GM18951 (cell line): ENCODE results near the gene GOLGA6A.
"Not testable (repeated sequence)": the region's sequence is repeated elsewhere in the genome, so short reads cannot be mapped to it uniquely, and the experiment has no call there.

Experiments used
- POLR2A ChIP-seq: IDR thresholded peaks from 4 replicates; pipeline ENCODE4 v1.6.1; 2011; ENCODE audit warnings: mild to moderate bottlenecking; ENCODE audit not compliant: insufficient read length, insufficient read depth; ENCODE audit errors: extremely low read depth
- in situ Hi-C: fragments of 300-500 bp; cut with MboI; formaldehyde crosslinking; loops from one replicate; pipeline ENCODE4 v1.12.0; 2022; ENCODE audit warnings: low sequenced_read_pairs, mixed read lengths, inconsistent platforms; ENCODE audit not compliant: unreplicated experiment

Gene GOLGA6A

DNA sequence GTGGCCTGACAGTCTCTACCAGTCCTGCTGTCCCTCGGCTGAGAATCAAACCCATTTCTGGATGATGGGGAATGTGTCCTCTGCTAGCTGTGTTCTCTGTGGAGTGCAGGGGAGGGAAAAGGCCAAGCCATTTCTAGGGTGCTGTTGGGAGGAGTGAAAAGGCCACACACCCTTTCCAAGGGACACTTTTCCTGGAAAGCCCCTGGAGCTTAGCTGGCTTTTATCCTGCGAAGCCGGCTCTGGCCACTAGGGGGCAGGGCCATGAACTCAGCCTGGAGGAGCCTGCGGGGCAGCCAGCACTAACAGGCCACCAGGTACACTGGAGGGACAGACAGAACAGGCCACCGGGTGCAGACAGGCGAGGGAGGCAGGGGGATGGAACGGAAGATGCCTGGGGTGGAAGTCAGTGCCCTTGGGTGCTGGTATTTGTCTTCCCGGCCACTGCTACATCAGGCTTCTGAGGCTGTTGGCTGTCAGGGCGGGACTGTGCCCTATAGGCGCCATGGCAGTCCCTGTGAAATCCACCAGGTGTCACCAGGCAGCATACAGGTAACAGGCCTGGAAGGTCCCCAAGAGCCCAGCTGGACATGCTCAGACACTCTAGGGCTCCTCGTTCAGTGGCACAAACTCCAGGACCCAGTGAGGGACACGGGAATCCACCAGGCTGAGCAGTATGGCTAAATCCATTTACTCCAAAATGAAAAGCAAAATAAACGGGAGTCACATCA lies 16.5 kb downstream of the GOLGA6A start:
- in situ Hi-C loops, result loop anchor here (10.0 kb wide), 1 partner anchor 1229 kb away; no protein-coding TSS in a partner anchor

DNA sequence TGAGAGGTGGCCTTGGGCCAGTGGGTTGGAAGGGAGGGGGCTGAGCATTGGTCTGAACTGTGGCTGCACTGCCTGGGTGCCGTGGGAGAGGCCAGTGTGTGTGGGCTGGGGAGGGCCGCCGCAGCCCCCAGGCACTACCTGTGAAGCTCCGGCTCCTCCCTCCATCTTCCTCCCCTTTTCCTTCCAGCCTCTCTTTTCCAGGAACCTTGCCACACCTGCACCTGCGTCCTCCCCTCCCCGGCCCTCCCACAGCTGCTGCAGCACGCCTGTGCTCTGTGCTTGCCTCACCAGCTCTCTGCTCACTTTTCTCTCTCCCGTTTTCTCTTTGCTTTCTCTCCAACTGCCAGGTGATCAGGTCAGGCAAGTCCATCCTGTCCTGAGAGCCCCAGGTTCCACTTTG lies 17.5 kb downstream of the GOLGA6A start:
- in situ Hi-C loops, result loop anchor here (10.0 kb wide), 1 partner anchor 1230 kb away; no protein-coding TSS in a partner anchor

DNA sequence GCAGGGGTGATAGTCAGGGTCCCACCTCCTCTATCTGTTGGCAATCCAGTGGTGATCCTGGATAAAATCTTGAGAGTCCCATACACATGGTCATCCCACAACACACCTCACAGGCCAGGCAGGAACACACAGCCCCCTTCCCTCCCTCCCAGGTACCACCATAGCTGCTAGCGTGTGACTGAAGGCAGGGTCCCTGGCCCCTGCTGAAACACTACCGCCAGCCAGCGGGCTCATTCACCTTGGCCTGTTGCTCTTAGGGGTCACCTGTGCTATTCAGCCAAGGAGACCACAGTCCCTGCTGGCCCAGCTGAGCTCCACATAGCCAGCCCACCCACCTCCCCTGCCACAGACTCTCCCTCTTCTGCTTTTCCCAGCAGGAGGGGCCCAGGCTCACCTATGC lies 18.2 kb downstream of the GOLGA6A start:
- in situ Hi-C loops, result loop anchor here (10.0 kb wide), 1 partner anchor 1231 kb away; no protein-coding TSS in a partner anchor

DNA sequence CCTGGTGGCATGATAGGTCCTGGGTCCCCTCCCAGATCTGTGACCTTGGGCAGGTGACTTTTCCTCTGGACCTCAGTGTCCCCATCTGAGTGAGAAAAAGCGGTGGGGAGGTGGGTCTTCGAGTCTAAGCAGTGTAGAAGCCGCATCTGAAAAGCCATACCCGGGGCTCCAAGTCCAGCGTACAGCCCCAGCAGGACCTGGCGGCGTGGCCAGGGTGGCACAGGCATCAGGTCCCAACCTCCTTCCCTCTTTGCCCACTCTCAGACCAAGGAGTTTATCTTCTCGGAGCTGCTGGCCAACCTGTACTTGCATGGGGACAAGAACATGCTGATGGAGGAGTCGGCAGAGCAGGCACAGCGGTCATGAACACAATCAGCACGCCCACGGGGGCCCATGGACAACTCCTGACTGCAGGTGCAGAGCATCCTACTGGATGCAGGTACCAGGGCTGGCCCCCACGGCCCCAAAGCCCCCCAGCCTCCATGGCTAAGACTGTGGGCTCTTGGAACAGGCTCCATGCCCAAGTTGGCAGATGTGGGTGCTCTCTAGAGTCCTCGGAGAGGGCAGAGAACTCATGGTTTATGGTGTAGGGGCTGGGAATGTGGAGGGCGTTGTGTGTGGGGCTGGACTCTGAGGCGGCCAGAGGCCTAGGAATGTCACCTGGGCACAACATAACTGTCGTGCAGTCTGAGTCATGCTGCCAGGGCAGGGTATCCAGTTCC lies 18.8 kb downstream of the GOLGA6A start:
- in situ Hi-C loops, result loop anchor here (10.0 kb wide), 1 partner anchor 1231 kb away; no protein-coding TSS in a partner anchor

DNA sequence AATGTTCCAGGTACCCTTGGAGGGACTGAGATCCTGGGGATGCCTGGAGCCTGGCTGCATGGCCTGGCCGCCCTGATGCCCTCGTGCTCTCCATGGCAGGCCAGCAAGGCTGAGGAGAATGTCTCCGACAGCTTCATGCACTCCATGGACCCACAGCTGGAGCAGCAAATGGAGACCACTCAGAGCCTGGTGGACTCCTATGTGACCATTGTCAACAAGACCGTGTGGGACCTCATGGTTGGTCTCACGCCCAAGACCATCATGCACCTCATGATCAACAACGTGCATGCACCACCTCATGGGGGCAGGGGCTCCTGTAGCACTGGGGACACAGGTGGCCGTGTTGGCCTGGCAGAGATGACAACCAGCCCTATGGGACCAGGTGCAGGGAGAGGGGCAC lies 19.7 kb downstream of the GOLGA6A start:
- TF ChIP-seq POLR2A, result no peak
- in situ Hi-C loops, result loop anchor here (10.0 kb wide), 1 partner anchor 1232 kb away; no protein-coding TSS in a partner anchor

DNA sequence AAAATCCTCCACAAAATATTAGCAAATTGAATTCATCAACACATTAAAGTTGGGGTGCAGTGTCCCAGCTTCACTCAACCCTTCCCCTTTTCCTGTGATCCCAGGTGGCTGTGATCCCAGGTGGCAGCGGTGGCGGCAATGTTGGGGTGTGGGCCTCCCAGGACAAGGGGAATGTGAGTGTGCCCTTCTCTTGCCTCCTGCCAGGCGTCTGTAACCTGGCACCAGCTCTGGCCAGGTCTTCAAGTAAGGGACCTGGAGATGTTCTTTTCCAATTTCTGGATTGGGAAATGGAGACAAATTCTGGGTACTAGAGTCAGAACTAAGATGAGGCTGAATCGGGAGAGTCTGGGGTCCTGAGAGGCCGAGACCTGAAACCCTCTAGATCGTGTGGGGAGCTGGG lies 20.1 kb downstream of the GOLGA6A start:
- in situ Hi-C loops, result loop anchor here (10.0 kb wide), 1 partner anchor 1233 kb away; no protein-coding TSS in a partner anchor
- no peak for TF ChIP-seq POLR2A

DNA sequence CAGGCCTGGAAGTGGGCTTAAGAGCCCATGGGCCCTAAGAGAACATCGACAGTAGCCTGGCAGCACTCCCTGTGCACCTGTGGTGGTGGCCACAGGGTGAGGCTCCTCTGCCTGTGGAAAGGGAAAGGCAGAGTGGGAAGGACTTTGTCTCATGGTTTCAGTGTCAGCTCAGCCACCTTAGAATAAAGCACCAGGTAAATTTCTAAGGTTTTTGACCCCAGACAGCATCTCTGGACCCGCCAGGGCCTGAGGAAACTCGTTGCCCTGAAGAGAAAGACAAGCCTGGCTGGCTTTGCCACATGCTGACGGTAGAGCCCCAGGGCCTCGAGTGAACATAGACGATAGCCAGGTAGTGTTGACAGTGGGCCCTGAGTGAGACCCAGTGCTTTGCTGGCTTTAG lies 22.1 kb downstream of the GOLGA6A start:
- in situ Hi-C loops, result loop anchor here (10.0 kb wide), 1 partner anchor 1235 kb away; no protein-coding TSS in a partner anchor
- no peak for TF ChIP-seq POLR2A

DNA sequence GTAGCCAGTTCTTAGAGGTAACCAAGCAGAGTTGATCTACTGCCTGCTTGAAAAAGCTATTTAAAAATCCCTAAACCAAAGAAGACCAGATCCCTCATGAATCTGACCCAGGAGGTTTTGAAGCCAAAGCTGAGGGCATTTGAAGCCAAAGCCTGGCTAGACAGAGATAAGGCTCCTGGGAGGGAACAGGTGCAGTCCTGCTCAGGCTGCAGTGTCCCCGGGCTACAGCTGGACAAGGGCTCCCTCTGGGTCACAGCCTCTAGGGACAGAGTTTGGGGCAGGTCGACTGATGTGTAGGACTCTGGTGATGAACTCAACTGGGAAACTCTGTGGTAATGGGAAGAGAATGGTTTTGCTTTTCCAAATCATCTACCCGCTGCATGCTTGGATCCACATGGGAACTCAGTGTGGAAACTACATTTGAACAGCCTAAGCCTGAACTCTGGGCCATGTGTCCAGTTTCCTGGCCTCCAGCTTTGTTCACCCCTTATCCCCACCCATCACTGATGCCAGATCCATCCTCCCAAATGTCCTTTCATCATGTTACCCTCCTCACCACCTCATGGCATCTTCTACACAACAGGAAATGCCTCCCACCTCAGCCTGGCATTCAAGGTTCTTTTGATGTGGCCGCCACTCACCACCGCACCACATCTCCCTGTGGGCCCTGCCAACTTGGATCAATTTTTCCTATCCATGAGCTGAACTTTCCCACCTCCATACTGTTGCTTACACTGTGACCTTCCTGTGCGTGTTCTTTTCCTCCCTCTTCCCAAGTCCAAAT lies 23.1 kb downstream of the GOLGA6A start:
- in situ Hi-C loops, result not testable (repeated sequence)

DNA sequence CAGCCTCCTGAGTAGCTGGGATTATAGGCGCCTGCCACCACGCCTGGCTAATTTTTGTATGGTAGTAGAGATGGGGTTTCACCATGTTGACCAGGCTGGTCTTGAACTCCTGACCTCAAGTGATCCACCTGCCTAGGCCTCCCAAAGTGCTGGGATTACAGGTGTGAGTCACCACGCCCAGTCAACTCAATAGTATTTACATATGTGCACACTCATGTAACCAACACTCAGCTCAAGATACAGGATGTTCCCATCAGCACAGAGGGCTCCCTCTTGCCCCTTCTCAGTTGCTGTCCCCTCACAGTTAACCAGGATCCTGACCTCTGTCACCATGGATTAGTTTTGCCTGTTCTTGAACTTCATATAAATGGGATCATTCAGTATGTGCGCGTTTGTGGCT lies 26.0 kb downstream of the GOLGA6A start:
- in situ Hi-C loops, result not testable (repeated sequence)

DNA sequence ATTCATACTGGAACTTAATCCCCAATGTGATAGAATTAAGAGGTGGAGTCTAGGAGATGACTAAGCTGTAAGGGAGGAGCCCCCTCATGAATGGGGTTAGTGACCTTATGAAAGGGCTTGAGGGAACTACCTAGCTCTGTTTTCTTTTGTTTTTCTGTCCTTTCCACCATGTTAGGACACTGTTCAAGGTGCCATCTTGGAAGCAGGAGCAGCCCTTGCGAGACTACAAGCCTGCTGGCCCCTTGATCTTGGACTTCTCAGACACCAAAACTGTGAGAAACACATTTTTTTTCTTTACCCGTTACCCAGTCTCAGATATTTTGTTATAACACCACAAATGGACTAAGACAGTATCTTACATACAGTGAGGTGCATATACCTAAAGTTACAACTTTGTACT lies 26.5 kb downstream of the GOLGA6A start:
- no peak for TF ChIP-seq POLR2A
- in situ Hi-C loops, result no loop called here

DNA sequence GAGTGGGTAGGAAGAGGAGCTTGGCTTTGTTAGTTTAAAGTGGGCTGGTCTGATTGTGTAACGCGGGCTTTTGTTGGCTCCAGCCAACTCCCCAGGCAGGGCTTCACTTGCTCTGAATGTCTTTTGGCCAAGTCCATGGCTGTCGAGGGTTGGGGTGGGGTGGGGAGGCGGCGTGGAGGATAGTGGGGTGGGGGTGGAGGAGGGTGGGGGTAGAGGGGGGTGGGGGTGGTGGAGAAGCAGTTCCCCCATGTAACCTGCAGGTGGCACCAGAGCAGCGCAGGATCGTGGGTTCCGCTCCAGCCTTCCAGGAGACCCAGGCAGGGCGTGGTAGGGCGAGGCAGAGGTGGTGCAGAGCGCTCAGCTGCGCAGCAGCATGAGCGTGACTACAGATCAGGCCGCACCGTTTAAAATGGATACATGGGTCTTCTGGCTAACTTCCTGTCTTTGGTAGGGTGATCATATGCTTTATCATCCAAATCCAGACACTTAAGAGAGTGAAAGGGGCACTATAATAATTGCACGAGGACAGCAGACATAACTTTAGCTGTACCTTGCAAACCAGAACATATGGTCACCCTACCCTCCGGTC lies 28.3 kb downstream of the GOLGA6A start:
- no peak for TF ChIP-seq POLR2A
- in situ Hi-C loops, result no loop called here

DNA sequence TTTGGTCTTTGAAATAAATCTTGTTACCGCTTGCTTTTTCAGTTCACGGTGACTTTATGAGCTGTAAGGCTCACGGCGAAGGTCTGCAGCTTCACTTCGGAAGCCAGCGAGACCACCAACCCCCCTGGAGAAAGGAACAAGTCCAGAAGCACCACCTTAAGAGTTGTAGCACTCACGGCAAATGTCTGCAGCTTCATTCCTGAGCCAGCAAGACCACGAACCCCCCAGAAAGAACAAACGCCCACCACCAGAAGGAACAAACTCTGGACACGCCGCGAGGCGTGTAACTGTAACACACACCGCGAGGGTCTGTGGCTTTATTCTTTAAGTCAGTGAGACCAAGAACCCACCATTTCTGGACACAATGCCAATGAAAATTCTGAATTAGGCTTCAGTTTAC lies 28.8 kb downstream of the GOLGA6A start:
- in situ Hi-C loops, result no loop called here
- no peak for TF ChIP-seq POLR2A

DNA sequence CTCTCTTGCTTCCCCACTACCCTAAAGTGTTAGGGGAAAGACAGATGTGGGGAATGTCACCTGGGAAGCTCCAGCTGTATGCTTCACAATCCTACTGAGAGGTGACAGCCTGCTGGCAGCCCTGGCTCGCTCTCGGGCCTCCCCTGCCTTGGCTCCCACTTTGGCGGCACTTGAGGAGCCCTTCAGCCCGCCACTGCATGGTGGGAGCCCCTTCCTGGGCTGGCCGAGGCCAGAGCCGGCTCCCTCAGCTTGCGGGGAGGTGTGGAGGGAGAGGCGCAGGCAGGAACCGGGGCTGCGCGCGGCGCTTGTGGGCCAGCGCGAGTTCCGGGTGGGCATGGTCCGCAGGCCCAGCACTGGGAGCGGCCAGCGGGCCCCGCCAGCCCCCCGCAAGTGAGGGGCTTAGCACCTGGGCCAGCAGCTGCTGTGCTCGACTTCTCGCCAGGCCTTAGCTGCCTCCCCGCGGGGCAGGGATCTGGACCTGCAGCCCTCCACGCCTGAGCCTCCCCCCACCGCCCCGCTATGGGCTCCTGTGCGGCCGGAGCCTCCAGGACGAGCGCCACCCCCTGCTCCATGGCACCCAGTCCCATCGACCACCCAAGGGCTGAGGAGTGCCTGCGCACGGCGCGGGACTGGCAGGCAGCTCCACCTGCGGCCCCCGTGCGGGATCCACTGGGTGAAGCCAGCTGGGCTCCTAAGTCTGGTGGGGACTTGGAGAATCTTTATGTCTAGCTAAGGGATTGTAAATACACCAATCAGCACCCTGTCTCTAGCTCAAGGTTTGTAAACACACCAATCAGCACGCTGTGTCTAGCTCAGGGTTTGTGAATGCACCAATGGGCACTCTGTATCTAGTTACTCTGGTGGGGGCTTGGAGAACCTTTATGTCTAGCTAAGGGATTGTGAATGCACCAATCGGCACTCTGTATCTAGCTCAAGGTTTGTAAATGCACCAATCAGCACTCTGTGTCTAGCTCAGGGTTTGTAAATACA lies 29.8 kb downstream of the GOLGA6A start:
- in situ Hi-C loops, result not testable (repeated sequence)
